ENCODE data around the gene FMNL1.

The FMNL1 gene

GRCh38 chr17:45235416-45236281 lies 14.0 kb downstream of the FMNL1 start:
- Histone ChIP-seq H3K4me1 (ENCODE audit: control insufficient read depth, insufficient read depth, low read length) (peaks cover 3% of the 10 kb centered on the region), H3K4me3 (ENCODE audit: insufficient read depth, low read depth, low read length) (no peak overlapping the region), H3K36me3 (ENCODE audit: control insufficient read depth, insufficient read depth, low read length) (no peaks in the 10 kb centered on the region), H3K27ac (ENCODE audit: insufficient read depth, low read depth, low read length, poor library complexity, severe bottlenecking) (no peak overlapping the region), H3K27me3 (ENCODE audit: control insufficient read depth, insufficient read depth, low read length, poor library complexity, severe bottlenecking) (peaks cover 22% of the 10 kb centered on the region), H3K9me3 (ENCODE audit: control insufficient read depth, low read length) (no peaks in the 10 kb centered on the region)
- WGBS, 2 experiments, result 51% methylated on average over 20 of the region's 20 CpGs

- Histone ChIP-seq H3K4me1 (ENCODE audit: control insufficient read depth, insufficient read depth, low read length) (peaks cover 9% of the 10 kb centered on the region), H3K4me3 (ENCODE audit: insufficient read depth, low read depth, low read length) (no peak overlapping the region), H3K27ac (ENCODE audit: insufficient read depth, low read depth, low read length, poor library complexity, severe bottlenecking) (no peak overlapping the region), H3K27me3 (ENCODE audit: control insufficient read depth, insufficient read depth, low read length, poor library complexity, severe bottlenecking) (peaks cover 27% of the 10 kb centered on the region), H3K36me3 (ENCODE audit: control insufficient read depth, insufficient read depth, low read length) (no peaks in the 10 kb centered on the region), H3K9me3 (ENCODE audit: control insufficient read depth, low read length) (no peaks in the 10 kb centered on the region)
- 85 to 88% methylated on average over 5 of the region's 5 CpGs for WGBS, 2 experiments
These were observed 14.6 kb downstream of the FMNL1 start for GRCh38 chr17:45236282-45236606.

- Histone ChIP-seq H3K9me3 (ENCODE audit: control insufficient read depth, low read length) (no peaks in the 10 kb centered on the region), H3K4me3 (ENCODE audit: insufficient read depth, low read depth, low read length) (no peak overlapping the region), H3K27me3 (ENCODE audit: control insufficient read depth, insufficient read depth, low read length, poor library complexity, severe bottlenecking) (peaks cover 36% of the 10 kb centered on the region), H3K27ac (ENCODE audit: insufficient read depth, low read depth, low read length, poor library complexity, severe bottlenecking) (no peak overlapping the region), H3K36me3 (ENCODE audit: control insufficient read depth, insufficient read depth, low read length) (no peaks in the 10 kb centered on the region), H3K4me1 (ENCODE audit: control insufficient read depth, insufficient read depth, low read length) (peaks cover 12% of the 10 kb centered on the region)
- WGBS, 2 experiments, result 95% methylated on average over 2 of the region's 2 CpGs
These were observed 16.0 kb downstream of the FMNL1 start for GRCh38 chr17:45237686-45238085.

GRCh38 chr17:45238155-45238774 lies 16.6 kb downstream of the FMNL1 start:
- peaks cover 36% of the 10 kb centered on the region for H3K27me3 ChIP-seq (ENCODE audit: control insufficient read depth, insufficient read depth, low read length, poor library complexity, severe bottlenecking)
- no peak overlapping the region for H3K4me3 ChIP-seq (ENCODE audit: insufficient read depth, low read depth, low read length)
- H3K4me1 ChIP-seq (ENCODE audit: control insufficient read depth, insufficient read depth, low read length), result peaks cover 12% of the 10 kb centered on the region
- H3K36me3 ChIP-seq (ENCODE audit: control insufficient read depth, insufficient read depth, low read length), result no peaks in the 10 kb centered on the region
- no peak overlapping the region for H3K27ac ChIP-seq (ENCODE audit: insufficient read depth, low read depth, low read length, poor library complexity, severe bottlenecking)
- 92 to 94% methylated on average over 7 of the region's 7 CpGs for WGBS, 2 experiments
- no peaks in the 10 kb centered on the region for H3K9me3 ChIP-seq (ENCODE audit: control insufficient read depth, low read length)

- Histone ChIP-seq H3K36me3 (ENCODE audit: control insufficient read depth, insufficient read depth, low read length) (no peaks in the 10 kb centered on the region), H3K4me3 (ENCODE audit: insufficient read depth, low read depth, low read length) (peak overlapping the region; percentile 53), H3K4me1 (ENCODE audit: control insufficient read depth, insufficient read depth, low read length) (peaks cover 13% of the 10 kb centered on the region), H3K27me3 (ENCODE audit: control insufficient read depth, insufficient read depth, low read length, poor library complexity, severe bottlenecking) (peaks cover 30% of the 10 kb centered on the region), H3K9me3 (ENCODE audit: control insufficient read depth, low read length) (no peaks in the 10 kb centered on the region), H3K27ac (ENCODE audit: insufficient read depth, low read depth, low read length, poor library complexity, severe bottlenecking) (no peak overlapping the region)
- WGBS, 2 experiments, result 63 to 67% methylated on average over 21 of the region's 21 CpGs
These were observed 19.2 kb downstream of the FMNL1 start for GRCh38 chr17:45240905-45241327.

GRCh38 chr17:45241328-45242028 lies 19.8 kb downstream of the FMNL1 start:
- peaks cover 18% of the 10 kb centered on the region for H3K4me1 ChIP-seq (ENCODE audit: control insufficient read depth, insufficient read depth, low read length)
- no peaks in the 10 kb centered on the region for H3K9me3 ChIP-seq (ENCODE audit: control insufficient read depth, low read length)
- H3K4me3 ChIP-seq (ENCODE audit: insufficient read depth, low read depth, low read length), result peak overlapping the region; percentile 53
- H3K27me3 ChIP-seq (ENCODE audit: control insufficient read depth, insufficient read depth, low read length, poor library complexity, severe bottlenecking), result peaks cover 30% of the 10 kb centered on the region
- WGBS, 2 experiments, result 1% methylated on average over 60 to 62 of the region's 62 CpGs
- no peaks in the 10 kb centered on the region for H3K36me3 ChIP-seq (ENCODE audit: control insufficient read depth, insufficient read depth, low read length)
- H3K27ac ChIP-seq (ENCODE audit: insufficient read depth, low read depth, low read length, poor library complexity, severe bottlenecking), result no peak overlapping the region

GRCh38 chr17:45242029-45242414 lies 20.3 kb downstream of the FMNL1 start:
- Histone ChIP-seq H3K9me3 (ENCODE audit: control insufficient read depth, low read length) (no peaks in the 10 kb centered on the region), H3K36me3 (ENCODE audit: control insufficient read depth, insufficient read depth, low read length) (no peaks in the 10 kb centered on the region), H3K27me3 (ENCODE audit: control insufficient read depth, insufficient read depth, low read length, poor library complexity, severe bottlenecking) (peaks cover 30% of the 10 kb centered on the region), H3K4me1 (ENCODE audit: control insufficient read depth, insufficient read depth, low read length) (peaks cover 21% of the 10 kb centered on the region), H3K27ac (ENCODE audit: insufficient read depth, low read depth, low read length, poor library complexity, severe bottlenecking) (no peak overlapping the region), H3K4me3 (ENCODE audit: insufficient read depth, low read depth, low read length) (peak overlapping the region; percentile 53)
- 11 to 12% methylated on average over 18 of the region's 18 CpGs for WGBS, 2 experiments

- H3K4me3 ChIP-seq (ENCODE audit: insufficient read depth, low read depth, low read length), result no peak overlapping the region
- no peaks in the 10 kb centered on the region for H3K36me3 ChIP-seq (ENCODE audit: control insufficient read depth, insufficient read depth, low read length)
- H3K27me3 ChIP-seq (ENCODE audit: control insufficient read depth, insufficient read depth, low read length, poor library complexity, severe bottlenecking), result peaks cover 30% of the 10 kb centered on the region
- no peak overlapping the region for H3K27ac ChIP-seq (ENCODE audit: insufficient read depth, low read depth, low read length, poor library complexity, severe bottlenecking)
- H3K4me1 ChIP-seq (ENCODE audit: control insufficient read depth, insufficient read depth, low read length), result peaks cover 25% of the 10 kb centered on the region
- 90 to 93% methylated on average over 18 of the region's 18 CpGs for WGBS, 2 experiments
- H3K9me3 ChIP-seq (ENCODE audit: control insufficient read depth, low read length), result no peaks in the 10 kb centered on the region
These were observed 22.1 kb downstream of the FMNL1 start for GRCh38 chr17:45243750-45244149.

- H3K4me3 ChIP-seq (ENCODE audit: insufficient read depth, low read depth, low read length), result no peak overlapping the region
- peaks cover 21% of the 10 kb centered on the region for H3K27me3 ChIP-seq (ENCODE audit: control insufficient read depth, insufficient read depth, low read length, poor library complexity, severe bottlenecking)
- H3K9me3 ChIP-seq (ENCODE audit: control insufficient read depth, low read length), result no peaks in the 10 kb centered on the region
- no peaks in the 10 kb centered on the region for H3K36me3 ChIP-seq (ENCODE audit: control insufficient read depth, insufficient read depth, low read length)
- 92 to 93% methylated on average over 21 of the region's 21 CpGs for WGBS, 2 experiments
- peaks cover 27% of the 10 kb centered on the region for H3K4me1 ChIP-seq (ENCODE audit: control insufficient read depth, insufficient read depth, low read length)
- H3K27ac ChIP-seq (ENCODE audit: insufficient read depth, low read depth, low read length, poor library complexity, severe bottlenecking), result no peak overlapping the region
These were observed 23.3 kb downstream of the FMNL1 start for GRCh38 chr17:45244725-45245656.

All from ectodermal cell (in vitro differentiated cells).